GM13976 (cell line): ENCODE results near the gene PRF1.
"Not testable (repeated sequence)": the region's sequence is repeated elsewhere in the genome, so short reads cannot be mapped to it uniquely, and the experiment has no call there.

Source experiments
- DNase-seq: peaks from one replicate; pipeline ENCODE4 v3.0.0; 2012; ENCODE audit warnings: low spot score
- in situ Hi-C: fragments of 300-500 bp; cut with MboI; formaldehyde crosslinking; loops from one replicate; pipeline ENCODE4 v1.12.0; 2022; ENCODE audit warnings: low sequenced_read_pairs, mixed read lengths, inconsistent platforms; ENCODE audit not compliant: unreplicated experiment
- TF ChIP-seq, protein P1 (sequence below): IDR thresholded peaks from 2 replicates; pipeline ENCODE4 v1.5.1; 2012; ENCODE audit warnings: borderline replicate concordance, mild to moderate bottlenecking; ENCODE audit not compliant: insufficient read depth; ENCODE audit errors: extremely low read depth, missing control alignments, control extremely low read depth

Gene PRF1

DNA sequence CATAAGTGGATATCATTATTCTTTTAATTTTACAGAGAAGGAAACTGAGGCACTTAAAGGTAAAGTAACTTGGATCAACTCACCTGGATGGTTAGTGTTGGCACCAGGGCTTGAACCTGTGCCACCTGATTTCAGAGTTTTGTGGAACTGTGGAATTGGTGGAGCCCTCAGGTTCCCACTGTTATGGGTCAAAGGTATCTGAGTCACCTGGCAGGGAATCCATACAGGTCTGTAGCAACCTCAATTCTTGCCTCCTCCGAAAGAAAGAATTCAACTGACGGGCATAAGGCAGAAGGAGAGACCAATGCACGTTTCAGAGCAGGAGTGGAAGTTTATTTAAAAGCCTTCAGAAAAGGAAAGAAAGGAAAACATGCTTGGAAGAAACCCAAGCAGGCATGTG lies 44.5 kb upstream of the PRF1 start:
- TF ChIP-seq, protein P1, sequence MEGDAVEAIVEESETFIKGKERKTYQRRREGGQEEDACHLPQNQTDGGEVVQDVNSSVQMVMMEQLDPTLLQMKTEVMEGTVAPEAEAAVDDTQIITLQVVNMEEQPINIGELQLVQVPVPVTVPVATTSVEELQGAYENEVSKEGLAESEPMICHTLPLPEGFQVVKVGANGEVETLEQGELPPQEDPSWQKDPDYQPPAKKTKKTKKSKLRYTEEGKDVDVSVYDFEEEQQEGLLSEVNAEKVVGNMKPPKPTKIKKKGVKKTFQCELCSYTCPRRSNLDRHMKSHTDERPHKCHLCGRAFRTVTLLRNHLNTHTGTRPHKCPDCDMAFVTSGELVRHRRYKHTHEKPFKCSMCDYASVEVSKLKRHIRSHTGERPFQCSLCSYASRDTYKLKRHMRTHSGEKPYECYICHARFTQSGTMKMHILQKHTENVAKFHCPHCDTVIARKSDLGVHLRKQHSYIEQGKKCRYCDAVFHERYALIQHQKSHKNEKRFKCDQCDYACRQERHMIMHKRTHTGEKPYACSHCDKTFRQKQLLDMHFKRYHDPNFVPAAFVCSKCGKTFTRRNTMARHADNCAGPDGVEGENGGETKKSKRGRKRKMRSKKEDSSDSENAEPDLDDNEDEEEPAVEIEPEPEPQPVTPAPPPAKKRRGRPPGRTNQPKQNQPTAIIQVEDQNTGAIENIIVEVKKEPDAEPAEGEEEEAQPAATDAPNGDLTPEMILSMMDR, result no peak
- in situ Hi-C loops, result no loop called here

DNA sequence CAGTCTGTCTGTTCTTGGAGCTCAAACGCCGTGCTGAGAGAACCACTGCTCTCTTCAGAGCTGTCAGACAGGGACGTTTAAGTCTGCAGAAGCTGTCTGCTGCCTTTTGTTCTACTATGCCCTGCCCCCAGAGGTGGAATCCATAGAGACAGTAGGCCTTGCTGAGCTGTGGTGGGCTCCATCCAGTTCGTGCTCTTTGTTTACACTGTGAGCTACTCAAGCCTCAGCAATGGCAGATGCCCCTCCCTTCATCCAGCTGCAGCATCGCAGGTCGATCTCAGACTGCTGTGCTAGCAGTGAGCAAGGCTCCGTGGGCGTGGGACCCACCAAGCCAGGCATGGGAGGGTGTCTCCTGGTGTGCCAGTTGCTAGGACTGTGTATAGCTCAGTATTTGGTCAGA lies 42.4 kb upstream of the PRF1 start:
- in situ Hi-C loops, DNase-seq: not testable (repeated sequence)

More for the DNA sequence above, 44.5 kb upstream of the PRF1 start:
- DNase-seq, result no peak

DNA sequence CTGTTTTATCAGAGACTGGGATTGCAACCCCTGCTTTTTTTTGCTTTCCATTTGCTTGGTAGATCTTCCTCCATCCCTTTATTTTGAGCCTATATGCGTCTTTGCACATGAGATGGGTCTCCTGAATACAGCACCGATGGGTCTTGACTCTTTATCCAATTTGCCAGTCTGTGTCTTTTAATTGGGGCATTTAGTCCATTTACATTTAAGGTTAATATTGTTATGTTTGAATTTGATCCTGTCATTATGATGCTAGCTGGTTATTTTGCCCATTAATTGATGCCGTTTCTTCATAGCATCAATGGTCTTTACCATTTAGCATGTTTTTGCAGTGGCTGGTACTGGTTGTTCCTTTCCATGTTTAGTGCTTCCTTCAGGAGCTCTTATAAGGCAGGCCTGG lies 40.7 kb upstream of the PRF1 start:
- DNase-seq, in situ Hi-C loops: not testable (repeated sequence)

DNA sequence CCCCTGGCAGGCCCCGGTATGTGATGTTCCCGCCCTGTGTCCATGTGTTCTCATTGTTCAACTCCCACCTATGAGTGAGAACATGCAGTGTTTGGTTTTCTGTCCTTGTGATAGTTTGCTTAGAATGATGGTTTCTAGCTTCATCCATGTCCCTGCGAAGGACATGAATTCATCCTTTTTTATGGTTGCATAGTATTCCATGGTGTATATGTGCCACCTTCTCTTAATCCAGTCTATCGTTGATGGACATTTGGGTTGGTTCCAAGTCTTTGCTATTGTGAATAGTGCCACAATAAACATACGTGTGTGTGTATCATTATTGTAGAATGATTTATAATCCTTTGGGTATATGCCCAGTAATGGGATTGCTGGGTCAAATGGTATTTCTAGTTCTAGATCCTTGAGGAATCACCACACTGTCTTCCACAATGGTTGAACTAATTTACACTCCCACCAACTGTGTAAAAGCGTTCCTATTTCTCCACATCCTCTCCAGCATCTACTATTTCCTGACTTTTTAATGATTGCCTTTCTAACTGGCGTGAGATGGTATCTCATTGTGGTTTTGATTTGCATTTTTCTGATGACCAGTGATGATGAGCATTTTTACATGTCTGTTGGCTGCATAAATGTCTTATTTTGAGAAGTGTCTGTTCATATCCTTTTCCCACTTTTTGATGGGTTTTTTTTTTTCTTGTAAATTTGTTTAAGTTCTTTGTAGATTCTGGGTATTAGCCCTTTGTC lies 37.3 kb upstream of the PRF1 start:
- in situ Hi-C loops, DNase-seq: not testable (repeated sequence)

DNA sequence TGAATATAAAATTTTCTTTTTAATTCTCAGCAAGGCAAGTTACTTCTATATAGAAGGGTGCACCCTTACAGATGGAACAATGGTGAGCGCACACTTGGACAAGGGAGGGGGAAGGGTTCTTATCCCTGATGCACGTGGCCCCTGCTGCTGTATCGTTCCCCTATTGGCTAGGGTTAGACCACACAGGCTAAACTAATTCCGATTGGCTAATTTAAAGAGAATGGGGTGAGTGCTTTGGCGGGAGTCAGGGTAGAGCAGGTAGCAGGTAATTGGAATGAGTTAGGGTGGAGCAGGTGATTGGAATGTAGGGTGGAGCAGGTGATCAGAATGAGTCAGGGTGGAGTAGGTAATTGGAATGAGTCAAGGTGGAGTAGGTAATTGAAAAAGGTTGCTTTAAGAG lies 32.0 kb upstream of the PRF1 start:
- DNase-seq, in situ Hi-C loops: not testable (repeated sequence)

DNA sequence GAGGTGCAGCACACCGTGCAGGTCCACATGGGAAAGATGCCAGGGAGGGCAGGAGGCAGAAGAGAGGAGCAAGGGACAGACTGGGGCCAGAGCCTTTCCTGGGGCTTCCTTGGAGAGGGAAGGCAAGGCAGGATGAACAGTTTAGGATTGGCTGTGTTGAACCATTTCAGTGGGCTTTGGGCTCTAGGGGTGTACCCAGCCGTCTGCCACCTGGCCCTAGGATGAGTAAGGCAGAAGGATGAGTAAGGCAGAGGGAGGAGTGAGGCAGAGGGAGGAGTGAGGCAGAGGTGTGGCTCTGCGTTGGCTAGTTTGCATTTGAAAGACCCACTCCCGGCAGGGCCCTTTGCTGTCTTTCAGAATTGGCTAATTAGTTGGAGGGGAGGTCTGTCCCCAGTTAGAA lies 31.5 kb upstream of the PRF1 start:
- in situ Hi-C loops, result no loop called here
- TF ChIP-seq, protein P1, result no peak
- no peak for DNase-seq

DNA sequence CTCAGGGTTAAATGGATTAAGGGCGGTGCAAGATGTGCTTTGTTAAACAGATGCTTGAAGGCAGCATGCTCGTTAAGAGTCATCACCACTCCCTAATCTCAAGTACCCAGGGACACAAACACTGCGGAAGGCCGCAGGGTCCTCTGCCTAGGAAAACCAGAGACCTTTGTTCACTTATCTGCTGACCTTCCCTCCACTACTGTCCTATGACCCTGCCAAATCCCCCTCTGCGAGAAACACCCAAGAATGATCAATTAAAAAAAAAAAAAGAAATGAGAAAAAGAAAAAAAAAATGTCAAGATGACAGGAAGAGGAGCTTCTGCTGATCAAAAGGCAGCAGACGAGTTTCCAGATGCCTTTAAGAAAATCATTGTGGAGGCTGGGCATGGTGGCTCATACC lies 29.2 kb upstream of the PRF1 start:
- DNase-seq, in situ Hi-C loops: not testable (repeated sequence)

DNA sequence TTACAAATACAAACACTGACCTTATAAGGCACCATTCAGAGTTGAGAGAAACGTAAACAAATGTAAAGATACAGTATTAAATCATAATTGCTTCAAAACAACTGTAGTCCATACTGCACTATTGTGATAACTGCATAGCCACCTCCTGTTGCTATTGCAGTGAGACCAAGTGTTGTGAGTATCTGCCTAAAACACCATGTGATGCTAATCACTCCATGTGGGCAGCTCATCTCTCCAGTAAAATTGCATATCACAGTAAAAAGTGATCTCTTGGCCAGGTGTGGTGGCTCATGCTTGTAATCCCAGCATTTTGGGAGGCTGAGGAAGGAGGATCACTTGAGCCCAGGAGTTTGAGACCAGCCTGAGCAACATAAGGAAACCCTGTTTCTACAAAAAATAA lies 26.8 kb upstream of the PRF1 start:
- DNase-seq, result no peak
- in situ Hi-C loops, result no loop called here
- TF ChIP-seq, protein P1, result no peak

DNA sequence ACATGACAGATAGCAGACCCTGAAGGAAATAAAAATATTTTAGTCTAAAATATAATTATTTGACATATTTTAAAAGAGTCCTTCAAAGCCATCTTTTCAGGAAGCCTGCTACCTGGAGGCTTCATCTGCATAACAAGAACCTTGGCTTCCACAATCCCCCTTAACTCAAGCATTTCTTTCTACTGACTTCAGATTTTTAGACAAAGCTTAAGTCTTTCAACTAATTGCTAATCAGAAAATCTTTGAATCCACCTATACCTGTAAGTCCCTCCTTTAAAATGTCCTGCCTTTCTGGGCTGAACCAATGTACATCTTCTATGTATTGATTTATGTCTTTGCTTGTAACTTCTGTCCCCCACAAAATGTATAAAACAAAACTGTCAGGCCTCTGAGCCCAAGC lies 23.5 kb upstream of the PRF1 start:
- in situ Hi-C loops, result no loop called here
- DNase-seq, result no peak
- TF ChIP-seq, protein P1, result no peak
